ENCODE data around the gene PBRM1. TPM values are rescaled to one million over a fixed set of nuclear protein-coding genes. Genes with fewer than 3 reads are reported as not detected.
"Not testable (repeated sequence)": the region's sequence is repeated elsewhere in the genome, so short reads cannot be mapped to it uniquely, and the experiment has no call there.

PBRM1 gene
- total and polyA plus RNA-seq, 7 donors, result 8.4 to 94.2 (median 82.8) TPM

GRCh38 chr3:52528586-52529375 lies 156.9 kb downstream of the PBRM1 start:
- intact Hi-C loops (cut with DNase I), result no loop called here
- Histone ChIP-seq H3K27ac (no peak overlapping the region), H3K4me1 (peaks cover 0 to 26% (median 13%) of the 10 kb centered on the region in 4 donors), H3K36me3 (peaks cover 0 to 27% (median 7%) of the 10 kb centered on the region in 4 donors), H3K9me3 (no peaks in the 10 kb centered on the region), H3K27me3 (no peaks in the 10 kb centered on the region), H3K4me3 (no peak overlapping the region)
- peak; percentile 66 for DNase-seq
- WGBS, 2 donors, result 93 to 95% methylated on average over 25 of the region's 25 CpGs
- no peak for TF ChIP-seq POLR2A (IDR thresholded peaks at IDR 0.05)
- no peak for TF ChIP-seq POLR2AphosphoS5 (IDR thresholded peaks at IDR 0.05)
- TF ChIP-seq CTCF (IDR thresholded peaks at IDR 0.05), result no peak
- TF ChIP-seq EP300 (IDR thresholded peaks at IDR 0.05), result no peak

GRCh38 chr3:52527732-52528585 lies 157.8 kb downstream of the PBRM1 start:
- TF ChIP-seq POLR2AphosphoS5 (IDR thresholded peaks at IDR 0.05) (no peak), CTCF (IDR thresholded peaks at IDR 0.05) (no peak), POLR2A (IDR thresholded peaks at IDR 0.05) (no peak), EP300 (IDR thresholded peaks at IDR 0.05) (no peak)
- intact Hi-C loops (cut with DNase I), result no loop called here
- DNase-seq, result peak; percentile 58

GRCh38 chr3:52527039-52527731 lies 158.5 kb downstream of the PBRM1 start:
- Histone ChIP-seq H3K9me3 (no peaks in the 10 kb centered on the region), H3K4me1 (peaks cover 0 to 16% (median 2%) of the 10 kb centered on the region in 4 donors), H3K27me3 (no peaks in the 10 kb centered on the region), H3K36me3 (peaks cover 0 to 31% (median 7%) of the 10 kb centered on the region in 4 donors), H3K4me3 (no peak overlapping the region), H3K27ac (no peak overlapping the region)
- DNase-seq, result peak; percentile 64
- WGBS, 2 donors, result 95% methylated on average over 14 of the region's 14 CpGs
- TF ChIP-seq POLR2A (IDR thresholded peaks at IDR 0.05) (no peak), EP300 (IDR thresholded peaks at IDR 0.05) (no peak), POLR2AphosphoS5 (IDR thresholded peaks at IDR 0.05) (no peak), CTCF (IDR thresholded peaks at IDR 0.05) (no peak)
- intact Hi-C loops (cut with DNase I), result no loop called here

More at GRCh38 chr3:52527732-52528585, 157.8 kb downstream of the PBRM1 start:
- no peak overlapping the region for H3K4me3 ChIP-seq
- no peaks in the 10 kb centered on the region for H3K9me3 ChIP-seq
- H3K27me3 ChIP-seq, result no peaks in the 10 kb centered on the region
- H3K4me1 ChIP-seq, result peaks cover 0 to 23% (median 9%) of the 10 kb centered on the region in 4 donors
- 88 to 93% methylated on average over 18 of the region's 18 CpGs for WGBS, 2 donors
- no peak overlapping the region for H3K27ac ChIP-seq
- H3K36me3 ChIP-seq, result peaks cover 0 to 31% (median 7%) of the 10 kb centered on the region in 4 donors

- H3K27me3 ChIP-seq; intact Hi-C loops (cut with DNase I); DNase-seq; H3K4me3 ChIP-seq; H3K27ac ChIP-seq; H3K9me3 ChIP-seq: not testable (repeated sequence)
- peaks cover 0 to 31% (median 7%) of the 10 kb centered on the region in 4 donors for H3K36me3 ChIP-seq
- 93 to 94% methylated on average over 5 of the region's 5 CpGs for WGBS, 2 donors
- H3K4me1 ChIP-seq, result peaks cover 0 to 15% (median 0%) of the 10 kb centered on the region in 4 donors
These were observed 159.1 kb downstream of the PBRM1 start for GRCh38 chr3:52526671-52527038.
